ENCODE results near the gene FPGT.
A peak's percentile ranks its signal among the peaks of the same experiment; 100 is the strongest.

FPGT gene

DNA sequence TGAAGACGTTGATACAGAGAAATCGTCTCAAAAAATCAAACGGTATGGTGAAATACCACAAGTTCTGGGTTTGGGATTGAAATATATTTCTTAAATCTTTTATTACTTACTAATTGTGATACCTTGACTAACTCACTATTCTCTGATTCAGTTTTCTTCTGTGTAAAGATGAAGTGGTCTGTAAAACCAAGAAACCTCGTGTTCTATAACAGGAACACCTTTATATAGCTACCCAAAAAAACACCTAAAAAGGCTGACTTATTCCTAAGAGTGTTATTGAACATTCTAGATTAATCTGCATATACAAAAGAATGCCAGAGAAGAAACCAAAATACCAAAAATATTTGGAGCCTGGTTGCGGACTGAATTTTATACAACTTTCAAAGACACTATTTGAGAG is 787 bp upstream of the FPGT start:
- DNase-seq (ENCODE audit: low spot score): peak; percentile 3
- TF ChIP-seq, protein P1, sequence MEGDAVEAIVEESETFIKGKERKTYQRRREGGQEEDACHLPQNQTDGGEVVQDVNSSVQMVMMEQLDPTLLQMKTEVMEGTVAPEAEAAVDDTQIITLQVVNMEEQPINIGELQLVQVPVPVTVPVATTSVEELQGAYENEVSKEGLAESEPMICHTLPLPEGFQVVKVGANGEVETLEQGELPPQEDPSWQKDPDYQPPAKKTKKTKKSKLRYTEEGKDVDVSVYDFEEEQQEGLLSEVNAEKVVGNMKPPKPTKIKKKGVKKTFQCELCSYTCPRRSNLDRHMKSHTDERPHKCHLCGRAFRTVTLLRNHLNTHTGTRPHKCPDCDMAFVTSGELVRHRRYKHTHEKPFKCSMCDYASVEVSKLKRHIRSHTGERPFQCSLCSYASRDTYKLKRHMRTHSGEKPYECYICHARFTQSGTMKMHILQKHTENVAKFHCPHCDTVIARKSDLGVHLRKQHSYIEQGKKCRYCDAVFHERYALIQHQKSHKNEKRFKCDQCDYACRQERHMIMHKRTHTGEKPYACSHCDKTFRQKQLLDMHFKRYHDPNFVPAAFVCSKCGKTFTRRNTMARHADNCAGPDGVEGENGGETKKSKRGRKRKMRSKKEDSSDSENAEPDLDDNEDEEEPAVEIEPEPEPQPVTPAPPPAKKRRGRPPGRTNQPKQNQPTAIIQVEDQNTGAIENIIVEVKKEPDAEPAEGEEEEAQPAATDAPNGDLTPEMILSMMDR (IDR thresholded peaks at IDR 0.05; ENCODE audit: extremely low read depth, missing control alignments): no peak

DNA sequence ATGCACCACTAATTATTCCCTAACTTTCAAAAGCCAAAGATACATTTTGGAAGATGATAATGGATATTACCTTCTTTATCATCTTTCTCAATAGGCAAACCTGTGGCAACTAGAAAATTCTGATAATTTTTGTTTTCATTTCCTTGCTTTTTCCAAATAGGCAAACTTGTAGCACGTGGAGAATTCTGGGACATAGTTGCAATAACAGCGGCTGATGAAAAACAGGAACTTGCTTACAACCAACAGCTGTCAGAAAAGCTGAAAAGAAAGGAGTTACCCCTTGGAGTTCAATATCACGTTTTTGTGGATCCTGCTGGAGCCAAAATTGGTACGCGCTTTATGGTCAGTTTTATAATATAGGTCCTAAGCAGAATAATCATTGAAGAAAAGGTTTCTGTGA is 1.5 kb downstream of the FPGT start:
- DNase-seq (ENCODE audit: low spot score): no peak
- TF ChIP-seq, protein P1 (IDR thresholded peaks at IDR 0.05; ENCODE audit: extremely low read depth, missing control alignments): no peak

DNA sequence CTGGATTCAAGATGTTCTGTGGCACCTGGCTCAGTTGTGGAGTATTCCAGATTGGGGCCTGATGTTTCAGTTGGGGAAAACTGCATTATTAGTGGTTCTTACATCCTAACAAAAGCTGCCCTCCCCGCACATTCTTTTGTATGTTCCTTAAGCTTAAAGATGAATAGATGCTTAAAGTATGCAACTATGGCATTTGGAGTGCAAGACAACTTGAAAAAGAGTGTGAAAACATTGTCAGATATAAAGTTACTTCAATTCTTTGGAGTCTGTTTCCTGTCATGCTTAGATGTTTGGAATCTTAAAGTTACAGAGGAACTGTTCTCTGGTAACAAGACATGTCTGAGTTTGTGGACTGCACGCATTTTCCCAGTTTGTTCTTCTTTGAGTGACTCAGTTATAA is 7.2 kb downstream of the FPGT start:
- TF ChIP-seq, protein P1 (IDR thresholded peaks at IDR 0.05; ENCODE audit: extremely low read depth, missing control alignments): no peak
- no peak for DNase-seq (ENCODE audit: low spot score)

DNA sequence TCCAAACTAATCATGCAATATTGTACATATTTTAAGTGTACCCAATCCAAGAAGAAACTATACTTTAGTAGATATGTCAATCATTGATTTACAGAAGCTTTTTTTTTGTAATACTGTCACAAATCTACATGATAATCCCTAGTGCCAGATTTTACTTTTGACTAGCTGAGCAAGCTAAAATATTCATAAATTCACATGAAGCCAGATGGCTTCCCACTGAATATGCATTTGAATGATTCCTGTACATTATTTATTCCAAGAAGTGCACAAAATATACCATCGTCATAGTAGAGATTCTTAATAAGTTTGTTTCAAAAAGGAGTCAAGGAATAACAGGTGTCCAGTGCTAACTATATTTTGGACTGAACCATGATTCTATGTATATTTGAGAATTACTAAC is 17.2 kb downstream of the FPGT start:
- no peak for DNase-seq (ENCODE audit: low spot score)

DNA sequence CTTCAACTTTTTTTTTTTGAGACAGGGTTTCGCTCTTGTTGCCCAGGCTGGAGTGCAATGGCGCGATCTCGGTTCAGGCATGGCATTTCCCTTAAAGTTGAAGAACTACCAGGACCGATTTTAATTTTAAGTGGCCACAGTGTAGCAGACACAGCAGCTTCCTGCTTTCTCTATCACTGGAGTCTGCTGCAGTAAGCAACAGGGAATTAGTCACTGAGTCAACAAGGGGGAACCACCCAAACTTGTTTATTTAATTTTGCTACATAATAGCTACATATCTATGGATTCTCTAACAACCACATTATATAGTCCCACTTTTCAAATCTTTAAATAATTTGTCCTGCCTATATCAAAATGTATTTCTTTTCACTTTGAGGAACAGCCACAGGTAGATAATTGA is 24.7 kb downstream of the FPGT start:
- TF ChIP-seq, protein P1 (IDR thresholded peaks at IDR 0.05; ENCODE audit: extremely low read depth, missing control alignments): no peak
- no peak for DNase-seq (ENCODE audit: low spot score)

More for the DNA sequence above, 17.2 kb downstream of the FPGT start:
- TF ChIP-seq, protein P1 (IDR thresholded peaks at IDR 0.05; ENCODE audit: extremely low read depth, missing control alignments): no peak

DNA sequence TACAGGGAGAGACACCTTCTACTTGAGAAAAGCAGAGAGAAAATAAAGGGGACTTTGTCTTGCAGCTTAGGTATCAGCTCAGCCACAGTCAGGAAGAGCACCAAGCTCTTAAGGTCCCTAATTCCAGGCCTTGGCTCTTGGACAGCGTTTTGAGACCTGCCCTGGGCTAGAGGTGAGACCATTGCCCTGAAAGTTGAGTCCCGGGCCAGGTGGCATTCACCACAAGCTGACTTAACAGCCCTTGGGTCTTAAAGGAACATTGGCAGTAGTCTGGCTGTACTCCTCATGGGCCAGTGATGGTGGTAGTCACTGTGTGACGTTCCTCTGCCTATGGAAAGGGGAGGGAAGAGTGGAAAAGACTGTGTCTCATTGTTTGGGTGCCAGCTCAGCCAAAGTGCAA is 25.4 kb downstream of the FPGT start:
- no peak for DNase-seq (ENCODE audit: low spot score)
- TF ChIP-seq, protein P1 (IDR thresholded peaks at IDR 0.05; ENCODE audit: extremely low read depth, missing control alignments): no peak

DNA sequence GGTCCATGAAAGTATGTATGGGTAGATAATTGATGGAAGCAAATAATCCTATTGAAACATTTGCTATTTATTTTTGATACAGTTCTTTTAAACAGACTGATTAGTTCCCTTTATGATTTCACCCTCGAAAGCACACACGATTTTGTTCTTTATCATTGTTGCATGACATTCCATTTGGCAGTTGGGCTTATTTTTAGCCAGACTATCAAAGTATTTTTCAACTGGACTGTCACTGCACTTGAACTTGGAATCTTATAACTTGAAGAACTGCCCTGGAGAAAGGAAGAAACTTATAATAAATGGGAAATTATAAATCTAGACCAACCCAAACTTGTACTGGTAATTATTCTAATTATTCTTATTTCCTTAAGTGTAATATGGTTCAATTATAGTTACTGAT is 37.1 kb downstream of the FPGT start, which contains the start of gene TNNI3K:
Gene TNNI3K (plus strand): TSS at position 235 of the 400 bp plus-strand sequence. CDS start 65 bp downstream, at position 300.
- TF ChIP-seq, protein P1 (IDR thresholded peaks at IDR 0.05; ENCODE audit: extremely low read depth, missing control alignments): no peak
- DNase-seq (ENCODE audit: low spot score): no peak

Data from GM20000 (cell line).